GM15510 (cell line): ENCODE measurements around the gene CLDN22.

Experiments used
- POLR2A ChIP-seq: IDR thresholded peaks from 3 replicates; pipeline ENCODE4 v1.6.1; 2011; ENCODE audit warnings: borderline replicate concordance; ENCODE audit not compliant: insufficient read length; ENCODE audit errors: extremely low read depth

The CLDN22 gene

GRCh38 chr4:183335369-183335940, 15.4 kb upstream of the CLDN22 start:
- TF ChIP-seq POLR2A = no peak

GRCh38 chr4:183333983-183334382, 13.9 kb upstream of the CLDN22 start:
- no peak for TF ChIP-seq POLR2A

- no peak for TF ChIP-seq POLR2A
These were observed 13.1 kb upstream of the CLDN22 start for GRCh38 chr4:183333202-183333601.

- TF ChIP-seq POLR2A = no peak
These were observed 12.4 kb upstream of the CLDN22 start for GRCh38 chr4:183332447-183332846.

GRCh38 chr4:183330841-183331240, 10.8 kb upstream of the CLDN22 start:
- TF ChIP-seq POLR2A = no peak

- TF ChIP-seq POLR2A = no peak
These were observed 10.1 kb upstream of the CLDN22 start for GRCh38 chr4:183329954-183330742.

- no peak for TF ChIP-seq POLR2A
These were observed 9.2 kb upstream of the CLDN22 start for GRCh38 chr4:183329244-183329643.

- no peak for TF ChIP-seq POLR2A
These were observed 8.8 kb upstream of the CLDN22 start for GRCh38 chr4:183328832-183329231.

- TF ChIP-seq POLR2A = no peak
These were observed 7.8 kb upstream of the CLDN22 start for GRCh38 chr4:183327827-183328226.

- no peak for TF ChIP-seq POLR2A
These were observed 6.8 kb upstream of the CLDN22 start for GRCh38 chr4:183326853-183327252.

- TF ChIP-seq POLR2A = no peak
These were observed 4.5 kb upstream of the CLDN22 start for GRCh38 chr4:183324619-183325018.

- TF ChIP-seq POLR2A = no peak
These were observed 3.2 kb upstream of the CLDN22 start for GRCh38 chr4:183323295-183323694.

- TF ChIP-seq POLR2A = no peak
These were observed 2.2 kb upstream of the CLDN22 start, which contains the start of gene CLDN24 for GRCh38 chr4:183322326-183322725. TSS of gene CLDN24 (minus strand) at chr4:183322426. CDS start at chr4:183322426, 0 bp downstream.

- no peak for TF ChIP-seq POLR2A
These were observed 1.4 kb upstream of the CLDN22 start for GRCh38 chr4:183321516-183321915.

- TF ChIP-seq POLR2A = no peak
These were observed 1.0 kb upstream of the CLDN22 start for GRCh38 chr4:183321079-183321478.

GRCh38 chr4:183318656-183319055, 1.4 kb downstream of the CLDN22 start:
- no peak for TF ChIP-seq POLR2A

- no peak for TF ChIP-seq POLR2A
These were observed 5.3 kb downstream of the CLDN22 start for GRCh38 chr4:183314806-183315205.

- TF ChIP-seq POLR2A = no peak
These were observed 5.7 kb downstream of the CLDN22 start for GRCh38 chr4:183314336-183314735.
